GM23248 (cell line): ENCODE measurements around the gene ABCB11. TPM values are rescaled to one million over a fixed set of nuclear protein-coding genes. Genes with fewer than 3 reads are reported as not detected.

ENCODE experiments used
- DNase-seq: peaks from one replicate; pipeline ENCODE4 v3.0.0-alpha.2; 2015
- H2AFZ ChIP-seq: fragments of 200-600 bp; sonication (generic); 2 replicates; pipeline ENCODE4 v1.6.1; 2016; ENCODE audit warnings: antibody characterized with exemption
- H3F3A ChIP-seq: fragments of 200-600 bp; sonication (generic); 2 replicates; pipeline ENCODE4 v1.6.1; 2016; ENCODE audit warnings: mild to moderate bottlenecking, antibody characterized with exemption, mixed run types; ENCODE audit not compliant: insufficient read depth
- H3K27ac ChIP-seq: fragments of 200-600 bp; sonication (generic); 2 replicates; pipeline ENCODE4 v1.5.1; 2016; ENCODE audit warnings: mild to moderate bottlenecking
- H3K27me3 ChIP-seq: fragments of 200-600 bp; sonication (generic); replicated peaks from 2 replicates; pipeline ENCODE4 v1.6.1; 2016; ENCODE audit warnings: mild to moderate bottlenecking; ENCODE audit not compliant: insufficient read depth
- H3K36me3 ChIP-seq: fragments of 200-600 bp; sonication (generic); 2 replicates; pipeline ENCODE4 v1.6.1; 2016; ENCODE audit warnings: low read depth, mild to moderate bottlenecking
- H3K4me1 ChIP-seq: fragments of 200-600 bp; sonication (generic); 2 replicates; pipeline ENCODE4 v1.6.1; 2016; ENCODE audit warnings: mild to moderate bottlenecking; ENCODE audit not compliant: insufficient read depth
- H3K4me2 ChIP-seq: fragments of 200-600 bp; sonication (generic); one replicate; pipeline ENCODE4 v1.6.1; 2016; ENCODE audit warnings: mild to moderate bottlenecking; ENCODE audit not compliant: unreplicated experiment
- H3K4me3 ChIP-seq: fragments of 200-600 bp; sonication (generic); 2 replicates; pipeline ENCODE4 v1.5.1; 2016; ENCODE audit warnings: mild to moderate bottlenecking
- H3K79me2 ChIP-seq: fragments of 200-600 bp; sonication (generic); 2 replicates; pipeline ENCODE4 v1.6.1; 2016; ENCODE audit warnings: mild to moderate bottlenecking; ENCODE audit not compliant: insufficient read depth
- H3K9ac ChIP-seq: fragments of 200-600 bp; sonication (generic); 2 replicates; pipeline ENCODE4 v1.6.1; 2016; ENCODE audit warnings: mild to moderate bottlenecking
- H3K9me2 ChIP-seq: fragments of 200-600 bp; sonication (generic); 2 replicates; pipeline ENCODE4 v1.6.1; 2016; ENCODE audit warnings: mixed run types, mild to moderate bottlenecking, moderate library complexity; ENCODE audit not compliant: insufficient read depth
- H3K9me3 ChIP-seq: fragments of 200-600 bp; sonication (generic); one replicate; pipeline ENCODE4 v1.6.1; 2017; ENCODE audit warnings: low read depth
- H4K20me1 ChIP-seq: fragments of 200-600 bp; sonication (generic); 2 replicates; pipeline ENCODE4 v1.6.0; 2016; ENCODE audit not compliant: insufficient read depth
- EZH2 ChIP-seq: fragments of 200-600 bp; sonication (generic); IDR thresholded peaks from 2 replicates; pipeline ENCODE4 v1.6.1; 2018; ENCODE audit warnings: antibody characterized with exemption, mild to moderate bottlenecking; ENCODE audit not compliant: insufficient read depth, poor library complexity, severe bottlenecking
- EZH2phosphoT487 ChIP-seq: fragments of 200-600 bp; sonication (generic); IDR thresholded peaks from 2 replicates; pipeline ENCODE4 v1.6.1; 2018; ENCODE audit warnings: antibody characterized with exemption, moderate library complexity, mild to moderate bottlenecking, low read depth; ENCODE audit not compliant: insufficient read depth
- WGBS, 2 experiments: methylation state at CpG; one replicate each; pipeline ENCODE4 v1.1.6; 2015 to 2017; ENCODE audit warnings: low lambda C conversion rate in 2 of 2, low coverage in 1 of 2; ENCODE audit errors: missing lambda C conversion rate in 2 of 2; 5-methylcytosine and 5-hydroxymethylcytosine counted together
- in situ Hi-C: fragments of 300-500 bp; cut with MboI; formaldehyde crosslinking; loops from 2 replicates; pipeline ENCODE4 v1.15.0; 2020
- polyA plus RNA-seq: library from polyadenylated mRNA; unstranded; fragments of >200 nt; fragmentation: Nextera tagmentation; extraction: Ambion mirVana; gene quantifications from 2 replicates; pipeline ENCODE4 v1.2.1, GENCODE V29; 2016
- total RNA-seq: library from RNA; depleted of rRNA; stranded (reverse); fragments of >200 nt; shearing (Covaris generic); gene quantifications from 2 replicates; pipeline ENCODE4 v1.2.3, GENCODE V29; 2014

The ABCB11 gene
- total and polyA plus RNA-seq, 2 experiments from 2014 or later: not detected

DNA sequence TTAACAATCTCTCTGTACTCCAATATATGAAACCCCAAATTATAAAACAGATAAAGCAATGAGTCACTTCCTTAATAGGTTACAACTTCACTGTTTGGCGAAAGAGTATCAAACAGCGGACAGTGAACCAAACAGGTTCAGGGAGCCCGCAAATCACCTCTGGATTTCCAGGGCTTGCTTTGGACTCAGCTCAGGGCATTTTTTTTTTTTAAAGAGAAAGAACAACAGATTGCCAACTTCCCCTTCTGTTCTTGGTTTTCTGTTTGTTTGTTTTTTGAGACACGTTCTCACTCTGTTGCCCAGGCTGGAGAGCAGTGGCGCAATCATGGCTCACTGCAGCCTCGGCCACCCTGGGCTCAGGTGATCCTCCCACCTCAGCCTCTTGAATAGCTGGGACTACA is 52.7 kb downstream of the ABCB11 start:
- H3K9me2 ChIP-seq: no peaks in the 10 kb centered on the region
- in situ Hi-C loops: no loop called here
- WGBS, 2 experiments: 58 to 65% methylated on average over 5 to 6 of the region's 6 CpGs
- H3K27ac ChIP-seq: no peak overlapping the region
- no peaks in the 10 kb centered on the region for H3K36me3 ChIP-seq
- H3K4me2 ChIP-seq: no peak overlapping the region
- no peaks in the 10 kb centered on the region for H3K79me2 ChIP-seq
- TF ChIP-seq EZH2phosphoT487 (no peak), EZH2 (no peak)
- no peaks in the 10 kb centered on the region for H3K4me1 ChIP-seq
- H2AFZ ChIP-seq: no peak overlapping the region
- DNase-seq: no peak
- H3K27me3 ChIP-seq: no peaks in the 10 kb centered on the region
- no peak overlapping the region for H3K9ac ChIP-seq
- H3K4me3 ChIP-seq: no peak overlapping the region
- no peaks in the 10 kb centered on the region for H4K20me1 ChIP-seq
- no peaks in the 10 kb centered on the region for H3K9me3 ChIP-seq
- H3F3A ChIP-seq: no peaks in the 10 kb centered on the region

DNA sequence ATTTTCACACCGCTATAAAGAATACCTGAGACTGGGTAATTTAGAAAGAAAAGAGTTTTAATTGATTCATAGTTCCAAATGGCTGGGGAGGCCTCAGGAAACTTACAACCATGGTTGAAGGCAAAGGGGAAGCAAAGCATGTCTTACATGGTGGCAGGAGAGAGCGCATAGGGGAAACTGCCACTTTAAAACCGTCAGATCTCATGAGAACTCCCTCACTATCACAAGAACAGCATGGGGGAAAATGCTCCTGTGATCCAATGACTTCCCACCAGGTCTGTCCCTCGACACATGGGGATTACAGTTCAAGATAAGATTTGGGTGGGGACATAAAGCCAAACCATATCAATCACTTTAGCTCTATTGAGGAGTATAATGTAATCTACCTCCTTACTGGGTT is 53.5 kb downstream of the ABCB11 start:
- in situ Hi-C loops: no loop called here
- H3K9ac ChIP-seq: no peak overlapping the region
- H3F3A ChIP-seq: no peaks in the 10 kb centered on the region
- no peaks in the 10 kb centered on the region for H3K79me2 ChIP-seq
- no peaks in the 10 kb centered on the region for H3K4me1 ChIP-seq
- no peaks in the 10 kb centered on the region for H3K9me3 ChIP-seq
- no peak overlapping the region for H3K27ac ChIP-seq
- no peak overlapping the region for H2AFZ ChIP-seq
- WGBS, 2 experiments: 32 to 40% methylated on average over 4 of the region's 4 CpGs
- H4K20me1 ChIP-seq: no peaks in the 10 kb centered on the region
- no peaks in the 10 kb centered on the region for H3K9me2 ChIP-seq
- H3K36me3 ChIP-seq: no peaks in the 10 kb centered on the region
- H3K4me2 ChIP-seq: no peak overlapping the region
- no peaks in the 10 kb centered on the region for H3K27me3 ChIP-seq
- TF ChIP-seq EZH2 (no peak), EZH2phosphoT487 (no peak)
- no peak for DNase-seq
- no peak overlapping the region for H3K4me3 ChIP-seq

DNA sequence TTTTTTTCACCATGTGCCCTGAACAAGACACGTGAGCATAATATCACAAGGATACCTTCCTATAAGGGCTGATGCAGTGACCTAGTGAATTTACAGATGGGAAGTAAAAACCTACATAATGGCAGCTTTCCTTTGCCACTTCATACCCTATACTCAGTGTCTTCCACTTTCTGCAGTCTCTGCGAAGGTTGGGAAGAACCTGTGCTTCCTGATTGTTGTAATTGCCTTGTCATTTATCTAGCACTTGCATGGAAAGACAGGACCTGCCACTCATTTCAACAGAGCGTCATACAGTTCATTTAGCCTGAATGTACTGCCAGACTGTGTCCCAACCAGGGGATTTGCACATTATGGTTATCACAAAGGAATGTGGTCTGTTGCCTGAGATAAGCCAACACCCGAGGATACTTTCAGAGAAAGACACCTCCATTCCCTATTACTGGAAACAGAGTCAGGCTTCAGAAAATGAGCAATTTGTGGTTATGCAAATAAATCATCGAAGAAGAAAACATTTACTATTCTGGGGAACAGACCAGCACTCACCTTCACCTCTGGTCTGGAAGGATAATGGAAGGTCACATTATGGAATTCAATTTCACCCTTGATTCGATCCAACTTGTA is 55.0 kb downstream of the ABCB11 start:
- H3K4me2 ChIP-seq: no peak overlapping the region
- in situ Hi-C loops: no loop called here
- H3K36me3 ChIP-seq: no peaks in the 10 kb centered on the region
- H4K20me1 ChIP-seq: no peaks in the 10 kb centered on the region
- no peak overlapping the region for H2AFZ ChIP-seq
- no peaks in the 10 kb centered on the region for H3K4me1 ChIP-seq
- no peaks in the 10 kb centered on the region for H3K9me3 ChIP-seq
- no peak overlapping the region for H3K27ac ChIP-seq
- 35 to 40% methylated on average over 6 of the region's 6 CpGs for WGBS, 2 experiments
- no peaks in the 10 kb centered on the region for H3K79me2 ChIP-seq
- no peaks in the 10 kb centered on the region for H3F3A ChIP-seq
- no peak overlapping the region for H3K9ac ChIP-seq
- TF ChIP-seq EZH2 (no peak), EZH2phosphoT487 (no peak)
- H3K4me3 ChIP-seq: no peak overlapping the region
- H3K9me2 ChIP-seq: no peaks in the 10 kb centered on the region
- no peaks in the 10 kb centered on the region for H3K27me3 ChIP-seq
- DNase-seq: no peak

DNA sequence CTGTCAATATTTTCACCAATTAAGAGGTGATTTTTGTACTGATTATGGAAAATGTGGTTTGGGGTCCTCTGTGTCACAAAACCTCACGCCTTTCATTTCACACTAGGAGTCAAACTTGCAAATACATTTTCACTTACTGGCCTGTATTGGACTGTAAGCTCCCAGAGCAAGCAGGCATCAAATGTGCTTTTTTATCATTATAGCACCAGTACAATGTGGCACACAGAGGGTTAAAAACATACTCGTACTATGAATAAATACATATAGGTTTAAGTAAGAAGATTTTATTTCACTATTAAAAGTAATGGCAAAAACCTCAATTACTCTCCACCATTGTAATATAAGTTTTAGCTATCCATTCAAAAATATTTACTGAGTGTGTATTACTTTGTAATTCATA is 56.7 kb downstream of the ABCB11 start:
- Histone ChIP-seq H3K36me3 (no peaks in the 10 kb centered on the region), H3K27ac (no peak overlapping the region), H3K4me3 (no peak overlapping the region), H3K9ac (no peak overlapping the region), H3K9me3 (no peaks in the 10 kb centered on the region), H4K20me1 (no peaks in the 10 kb centered on the region), H3F3A (no peaks in the 10 kb centered on the region), H3K79me2 (no peaks in the 10 kb centered on the region), H2AFZ (no peak overlapping the region), H3K4me1 (no peaks in the 10 kb centered on the region), H3K9me2 (no peaks in the 10 kb centered on the region), H3K4me2 (no peak overlapping the region), H3K27me3 (peaks cover 10% of the 10 kb centered on the region; the same call in 1 of the 2 replicates)
- 26 to 35% methylated on average over 2 of the region's 2 CpGs for WGBS, 2 experiments
- DNase-seq: no peak
- in situ Hi-C loops: no loop called here
- TF ChIP-seq EZH2phosphoT487 (no peak), EZH2 (no peak)

DNA sequence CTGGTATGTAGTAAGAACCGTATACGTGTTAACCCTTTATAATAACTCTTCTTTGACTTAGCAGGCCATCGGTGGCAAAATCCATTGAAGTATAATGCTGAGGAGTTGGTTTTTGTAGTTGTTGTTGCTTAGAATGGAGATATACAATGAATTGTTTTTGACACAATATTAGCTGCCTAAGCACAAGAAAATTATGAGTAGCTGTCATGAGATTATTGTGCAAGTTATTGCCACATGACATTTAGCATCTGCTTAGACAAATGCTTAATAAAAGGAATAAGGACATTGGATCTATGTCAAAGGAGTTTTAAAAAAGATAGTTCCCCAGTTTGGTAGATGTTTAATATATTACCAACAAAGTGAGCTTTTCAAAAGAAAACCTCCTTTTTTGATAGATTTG is 59.9 kb downstream of the ABCB11 start:
- Histone ChIP-seq H3K36me3 (no peaks in the 10 kb centered on the region), H3K9ac (no peak overlapping the region), H3K27me3 (peaks cover 28% of the 10 kb centered on the region), H3K79me2 (no peaks in the 10 kb centered on the region), H3K9me3 (no peaks in the 10 kb centered on the region), H3K4me1 (no peaks in the 10 kb centered on the region), H3K4me2 (no peak overlapping the region), H3K9me2 (no peaks in the 10 kb centered on the region), H4K20me1 (no peaks in the 10 kb centered on the region), H3F3A (no peaks in the 10 kb centered on the region), H3K27ac (no peak overlapping the region), H3K4me3 (no peak overlapping the region), H2AFZ (no peak overlapping the region)
- in situ Hi-C loops: no loop called here
- DNase-seq: no peak
- WGBS, 2 experiments: 8 to 9% methylated on average over 3 of the region's 3 CpGs
- TF ChIP-seq EZH2 (no peak), EZH2phosphoT487 (no peak)
